Liver (tissue), 3 donors: ENCODE measurements around the gene ATP2B2.

ENCODE experiments used
- EGR1 ChIP-seq, 2 donors: IDR thresholded peaks; 2 replicates each; pipeline ENCODE4 v1.6.1; 2016 to 2018; ENCODE audit warnings: antibody characterized with exemption in 2 of 2, low read depth in 2 of 2
- GABPA ChIP-seq, 2 donors: IDR thresholded peaks in 1 of 2; conservative IDR thresholded peaks in 1 of 2; 2 replicates each; pipeline ENCODE4 v1.6.1; 2016; ENCODE audit warnings: antibody characterized with exemption in 2 of 2, mild to moderate bottlenecking in 1 of 2, moderate library complexity in 1 of 2
- RAD21 ChIP-seq, 2 donors: IDR thresholded peaks; 2 replicates each; pipeline ENCODE4 v1.6.1; 2016; ENCODE audit warnings: antibody characterized with exemption in 2 of 2, mild to moderate bottlenecking in 2 of 2
- RXRA ChIP-seq, 2 donors: IDR thresholded peaks; 2 replicates each; pipeline ENCODE4 v1.6.1; 2017 to 2018; ENCODE audit warnings: antibody characterized with exemption in 2 of 2, mild to moderate bottlenecking in 1 of 2
- SP1 ChIP-seq: IDR thresholded peaks from 2 replicates; pipeline ENCODE4 v1.6.1; 2018; ENCODE audit warnings: antibody characterized with exemption, mild to moderate bottlenecking
- YY1 ChIP-seq: IDR thresholded peaks from 2 replicates; pipeline ENCODE4 v1.6.1; 2016; ENCODE audit warnings: antibody characterized with exemption, mild to moderate bottlenecking
- TF ChIP-seq, protein P1 (sequence below): fragments of 150-350 bp; IDR thresholded peaks from 2 replicates; pipeline ENCODE4 v1.5.1; 2017; ENCODE audit warnings: improper control_type of control experiment, low read depth, low read length; ENCODE audit not compliant: missing input control
- TF ChIP-seq, protein P2 (sequence below): IDR thresholded peaks from 2 replicates; pipeline ENCODE4 v1.6.1; 2016; ENCODE audit warnings: antibody characterized with exemption
- donor health status: healthy.
- donor health status: healthy.

DNA sequence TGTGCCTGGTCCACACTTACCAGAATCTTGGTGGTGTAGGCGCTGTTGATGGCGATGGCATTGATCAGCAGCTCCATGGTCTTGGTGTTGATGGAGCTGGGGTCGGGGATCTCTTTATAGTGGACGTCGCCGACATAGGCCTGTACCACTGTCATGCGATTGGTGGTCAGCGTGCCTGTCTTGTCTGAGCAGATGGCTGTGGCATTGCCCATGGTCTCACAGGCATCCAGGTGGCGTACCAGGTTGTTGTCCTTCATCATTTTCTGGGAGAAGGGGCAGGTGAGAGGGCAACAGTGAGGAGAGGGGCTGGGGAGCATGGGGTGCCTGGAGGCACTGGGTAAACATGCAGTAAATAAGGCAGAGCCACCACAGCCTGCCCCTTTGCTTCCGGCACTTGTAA is 133.6 kb downstream of the ATP2B2 start:
- TF ChIP-seq RXRA (IDR thresholded peaks at IDR 0.05) (no peak), GABPA (IDR thresholded peaks at IDR 0.05 in 1 of 2, conservative IDR thresholded peaks at IDR 0.05 in 1 of 2) (no peak), SP1 (no peak), EGR1 (IDR thresholded peaks at IDR 0.05; ENCODE audit: low read depth in 2 of 2) (no peak), YY1 (no peak), RAD21 (IDR thresholded peaks at IDR 0.05) (no peak)
- TF ChIP-seq, protein P1, sequence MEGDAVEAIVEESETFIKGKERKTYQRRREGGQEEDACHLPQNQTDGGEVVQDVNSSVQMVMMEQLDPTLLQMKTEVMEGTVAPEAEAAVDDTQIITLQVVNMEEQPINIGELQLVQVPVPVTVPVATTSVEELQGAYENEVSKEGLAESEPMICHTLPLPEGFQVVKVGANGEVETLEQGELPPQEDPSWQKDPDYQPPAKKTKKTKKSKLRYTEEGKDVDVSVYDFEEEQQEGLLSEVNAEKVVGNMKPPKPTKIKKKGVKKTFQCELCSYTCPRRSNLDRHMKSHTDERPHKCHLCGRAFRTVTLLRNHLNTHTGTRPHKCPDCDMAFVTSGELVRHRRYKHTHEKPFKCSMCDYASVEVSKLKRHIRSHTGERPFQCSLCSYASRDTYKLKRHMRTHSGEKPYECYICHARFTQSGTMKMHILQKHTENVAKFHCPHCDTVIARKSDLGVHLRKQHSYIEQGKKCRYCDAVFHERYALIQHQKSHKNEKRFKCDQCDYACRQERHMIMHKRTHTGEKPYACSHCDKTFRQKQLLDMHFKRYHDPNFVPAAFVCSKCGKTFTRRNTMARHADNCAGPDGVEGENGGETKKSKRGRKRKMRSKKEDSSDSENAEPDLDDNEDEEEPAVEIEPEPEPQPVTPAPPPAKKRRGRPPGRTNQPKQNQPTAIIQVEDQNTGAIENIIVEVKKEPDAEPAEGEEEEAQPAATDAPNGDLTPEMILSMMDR: no peak
- TF ChIP-seq, protein P2, sequence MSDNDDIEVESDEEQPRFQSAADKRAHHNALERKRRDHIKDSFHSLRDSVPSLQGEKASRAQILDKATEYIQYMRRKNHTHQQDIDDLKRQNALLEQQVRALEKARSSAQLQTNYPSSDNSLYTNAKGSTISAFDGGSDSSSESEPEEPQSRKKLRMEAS: no peak
